ENCODE measurements around the gene CEACAM16.

The CEACAM16 gene

GRCh38 chr19:44745341-44745831 lies 46.4 kb downstream of the CEACAM16 start:
- DNase-seq (ENCODE audit: low read depth, low spot score): no peak

- no peak for DNase-seq (ENCODE audit: low read depth, low spot score)
These were observed 47.1 kb downstream of the CEACAM16 start for GRCh38 chr19:44745887-44746600.

GRCh38 chr19:44746616-44746945 lies 47.6 kb downstream of the CEACAM16 start:
- DNase-seq (ENCODE audit: low read depth, low spot score): no peak

- DNase-seq (ENCODE audit: low read depth, low spot score): no peak
These were observed 48.2 kb downstream of the CEACAM16 start for GRCh38 chr19:44746946-44747738.

GRCh38 chr19:44747739-44748425 lies 48.9 kb downstream of the CEACAM16 start:
- no peak for DNase-seq (ENCODE audit: low read depth, low spot score)

GRCh38 chr19:44748426-44749254 lies 49.7 kb downstream of the CEACAM16 start, which contains the start of gene BCL3:
TSS of gene BCL3 (plus strand) at chr19:44748708. CDS start at chr19:44748791, 83 bp downstream.
- DNase-seq (ENCODE audit: low read depth, low spot score): no peak

- DNase-seq (ENCODE audit: low read depth, low spot score): no peak
These were observed 50.3 kb downstream of the CEACAM16 start for GRCh38 chr19:44749292-44749691.

- no peak for DNase-seq (ENCODE audit: low read depth, low spot score)
These were observed 51.0 kb downstream of the CEACAM16 start for GRCh38 chr19:44749994-44750393.

- DNase-seq (ENCODE audit: low read depth, low spot score): no peak
These were observed 53.3 kb downstream of the CEACAM16 start for GRCh38 chr19:44752123-44752815.

GRCh38 chr19:44752816-44753625 lies 54.1 kb downstream of the CEACAM16 start:
- peak; percentile 56 for DNase-seq (ENCODE audit: low read depth, low spot score)

GRCh38 chr19:44753626-44753931 lies 54.6 kb downstream of the CEACAM16 start:
- no peak for DNase-seq (ENCODE audit: low read depth, low spot score)

GRCh38 chr19:44753932-44754749 lies 55.2 kb downstream of the CEACAM16 start:
- DNase-seq (ENCODE audit: low read depth, low spot score): no peak

GRCh38 chr19:44754750-44755080 lies 55.8 kb downstream of the CEACAM16 start:
- no peak for DNase-seq (ENCODE audit: low read depth, low spot score)

- DNase-seq (ENCODE audit: low read depth, low spot score): no peak
These were observed 56.3 kb downstream of the CEACAM16 start for GRCh38 chr19:44755219-44755618.

GRCh38 chr19:44756089-44756562 lies 57.2 kb downstream of the CEACAM16 start:
- DNase-seq (ENCODE audit: low read depth, low spot score): no peak

GRCh38 chr19:44757057-44757734 lies 58.2 kb downstream of the CEACAM16 start:
- no peak for DNase-seq (ENCODE audit: low read depth, low spot score)

- DNase-seq (ENCODE audit: low read depth, low spot score): no peak
These were observed 59.0 kb downstream of the CEACAM16 start for GRCh38 chr19:44757735-44758505.

GRCh38 chr19:44758596-44758995 lies 59.6 kb downstream of the CEACAM16 start:
- no peak for DNase-seq (ENCODE audit: low read depth, low spot score)
